Measurements from ENCODE around the gene GNB1L. TPM values are rescaled to one million over a fixed set of nuclear protein-coding genes. Genes with fewer than 3 reads are reported as not detected.

Gene GNB1L
- total and polyA plus RNA-seq, 2 of the 13 experiments (the other 11 are each of a cell fraction or from before 2014, with no cell fraction given): 2.5 to 7.4 TPM

- no peak for TF ChIP-seq BATF2 (CRISPR knock-in tag; IDR thresholded peaks at IDR 0.05)
- no peak for TF ChIP-seq ZMYM2 (CRISPR knock-in tag; IDR thresholded peaks at IDR 0.05)
- TF ChIP-seq ZKSCAN1 (IDR thresholded peaks at IDR 0.05; ENCODE audit: low read length): no peak
Measured at GRCh38 chr22:19747551-19747950, 107.1 kb downstream of the GNB1L start (continued).

- no peak overlapping the region for H3K9ac ChIP-seq (ENCODE audit: insufficient read depth, low read depth, low read length)
- intact Hi-C loops (cut with micrococcal nuclease; ENCODE audit: unreplicated experiment): no loop called here
Measured at GRCh38 chr22:19746726-19747125, 107.9 kb downstream of the GNB1L start.

More at GRCh38 chr22:19746726-19747125, 107.9 kb downstream of the GNB1L start:
- Histone ChIP-seq H3K4me1 (ENCODE audit: insufficient read depth, low read length) (0 out of 2 replicates have a peak, but pooled peaks cover 6% of the 10 kb centered on the region), H3K27ac (ENCODE audit: extremely low read length, insufficient read depth, low read length) (no peak overlapping the region), H3K9me3 (ENCODE audit: low read length) (no peaks in the 10 kb centered on the region), H2AFZ (ENCODE audit: low read length) (no peak overlapping the region), H3K4me3 (replicated peaks in 1 of 3; ENCODE audit: insufficient read depth in 1 of 3, low read depth in 2 of 3, low read length in 3 of 3) (no peak overlapping the region), H3K79me2 (ENCODE audit: insufficient read depth, low read length) (no peaks in the 10 kb centered on the region), H3K4me2 (ENCODE audit: low read depth, low read length) (no peak overlapping the region), H3K36me3 (replicated peaks in 1 of 2; ENCODE audit: control insufficient read depth in 1 of 2, insufficient read depth in 2 of 2, low read length in 2 of 2) (no peaks in the 10 kb centered on the region), H4K20me1 (ENCODE audit: insufficient read depth, low read length) (no peaks in the 10 kb centered on the region), H3K27me3 (ENCODE audit: control insufficient read depth in 1 of 2, insufficient read depth in 2 of 2, low read length in 2 of 2) (peaks cover 27 to 94% of the 10 kb centered on the region in 2 experiments)
- ChIA-PET POLR2A (no interaction called here), CTCF (ENCODE audit: low intra/inter-chr PET ratio, low total read pairs) (no interaction called here)
- ATAC-seq (no peak), FAIRE-seq (no peak), DNase-seq (ENCODE audit: low spot score) (no peak)
- no peak for TF ChIP-seq ZNF660 (CRISPR knock-in tag; IDR thresholded peaks at IDR 0.05; ENCODE audit: borderline replicate concordance, low read depth)
- TF ChIP-seq PAXIP1 (CRISPR knock-in tag; conservative IDR thresholded peaks at IDR 0.05): no peak
- no peak for TF ChIP-seq NFIB (CRISPR knock-in tag; IDR thresholded peaks at IDR 0.05; ENCODE audit: borderline replicate concordance)
- in situ Hi-C loops (cut with HindIII; ENCODE audit: extremely low pct_ligation_motif_present, low pct_unique_long_range_greater_than_20kb): no loop called here
- WGBS (ENCODE audit: low lambda C conversion rate): no CpG with 5 or more reads among the region's 13 CpGs
- no TSS peak for BruUV-seq (replicated peaks)

Measured in HepG2 (cell line).